HG02588 (cell line): Measurements from ENCODE around the gene SVOP.
"Not testable (repeated sequence)": the region's sequence is repeated elsewhere in the genome, so short reads cannot be mapped to it uniquely, and the experiment has no call there.

ENCODE experiments used
- ATAC-seq: cut with Tn5 transposase; IDR thresholded peaks from one replicate; pipeline ENCODE4 v1.9.1; 2021; ENCODE audit warnings: mild to moderate bottlenecking, moderate library complexity; ENCODE audit not compliant: unreplicated experiment

SVOP gene

GRCh38 chr12:108896336-108896735 is 124.5 kb downstream of the SVOP start:
- ATAC-seq = no peak

GRCh38 chr12:108895220-108895802 is 125.6 kb downstream of the SVOP start:
- no peak for ATAC-seq

- ATAC-seq = no peak
These were observed 130.7 kb downstream of the SVOP start for GRCh38 chr12:108890208-108890607.

GRCh38 chr12:108888031-108888430 is 132.8 kb downstream of the SVOP start:
- ATAC-seq = no peak

- no peak for ATAC-seq
These were observed 133.8 kb downstream of the SVOP start for GRCh38 chr12:108886873-108887629.

GRCh38 chr12:108884116-108885012 is 136.5 kb downstream of the SVOP start:
- ATAC-seq = no peak

- ATAC-seq = no peak
These were observed 138.9 kb downstream of the SVOP start for GRCh38 chr12:108881953-108882352.

- ATAC-seq = no peak
These were observed 141.1 kb downstream of the SVOP start, which contains the start of gene DAO for GRCh38 chr12:108879615-108880254. Gene DAO (plus strand): TSS chr12:108880092. CDS start chr12:108885007, 4,915 bp downstream.

- no peak for ATAC-seq
These were observed 144.3 kb downstream of the SVOP start for GRCh38 chr12:108876550-108876949.

GRCh38 chr12:108875682-108876361 is 145.0 kb downstream of the SVOP start:
- no peak for ATAC-seq

GRCh38 chr12:108875280-108875679 is 145.6 kb downstream of the SVOP start:
- no peak for ATAC-seq

GRCh38 chr12:108868781-108869180 is 152.1 kb downstream of the SVOP start:
- ATAC-seq = no peak

GRCh38 chr12:108866083-108866482 is 154.8 kb downstream of the SVOP start:
- not testable (repeated sequence) for ATAC-seq

GRCh38 chr12:108865169-108865568 is 155.7 kb downstream of the SVOP start:
- no peak for ATAC-seq

- no peak for ATAC-seq
These were observed 158.3 kb downstream of the SVOP start for GRCh38 chr12:108862588-108862959.

GRCh38 chr12:108861878-108862587 is 158.8 kb downstream of the SVOP start:
- ATAC-seq = no peak

- ATAC-seq = no peak
These were observed 160.4 kb downstream of the SVOP start for GRCh38 chr12:108860443-108860842.

GRCh38 chr12:108859923-108860291 is 161.0 kb downstream of the SVOP start:
- ATAC-seq = no peak

- ATAC-seq = not testable (repeated sequence)
These were observed 161.5 kb downstream of the SVOP start for GRCh38 chr12:108859141-108859922.
